Cerebellar nuclear complex (tissue), 1 donor: Measurements from ENCODE around the gene TSPAN31.

Experiments used
- DNase-seq, 2 experiments: peaks; one replicate each; lab custom pipeline; 2025; lab: John Stamatoyannopoulos, UW

Gene TSPAN31

DNA sequence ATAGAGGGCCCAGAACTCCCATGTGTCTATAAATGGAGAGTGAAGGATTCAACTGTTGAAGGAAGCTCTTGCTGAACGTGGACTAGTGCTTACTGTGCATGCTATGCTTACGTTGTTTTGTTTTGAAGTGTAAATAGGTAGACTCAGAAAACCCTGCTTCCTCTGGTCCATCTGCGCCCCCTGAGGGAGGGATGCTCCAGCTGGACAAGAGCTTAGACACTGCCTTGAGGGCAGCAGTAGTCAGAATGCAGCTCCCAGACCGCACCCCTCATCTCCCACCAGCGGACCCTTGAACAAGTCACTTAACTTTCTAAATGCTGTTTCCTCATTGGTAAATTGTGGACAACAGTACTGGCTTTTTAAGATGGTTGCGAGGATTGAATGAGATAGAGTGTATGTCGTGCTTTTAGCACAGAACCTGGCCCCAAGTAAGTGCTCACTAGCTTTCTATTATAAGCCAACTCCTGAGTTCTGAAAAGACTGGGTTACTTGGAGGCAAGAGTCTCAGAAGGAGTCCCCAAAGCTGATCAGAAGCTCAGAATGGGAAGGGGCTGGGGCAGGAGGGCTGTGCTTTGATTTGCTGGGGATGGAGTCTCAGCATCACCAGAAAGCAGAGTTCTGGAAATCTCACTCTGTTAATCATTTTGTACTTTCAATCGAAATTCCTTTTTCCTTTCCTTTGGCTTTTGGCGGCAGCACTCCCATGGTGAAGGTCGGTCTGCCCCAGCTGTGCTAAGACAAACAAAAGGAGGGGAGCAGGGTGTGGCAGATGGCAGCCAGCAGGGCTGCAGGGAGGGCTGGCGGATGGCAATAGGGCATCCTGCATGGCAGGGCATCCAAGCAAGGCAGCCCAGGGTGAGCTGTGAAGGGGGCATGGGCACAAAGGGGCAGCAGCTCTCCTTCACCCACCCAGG is 21.9 kb upstream of the TSPAN31 start:
- DNase-seq = no peak

DNA sequence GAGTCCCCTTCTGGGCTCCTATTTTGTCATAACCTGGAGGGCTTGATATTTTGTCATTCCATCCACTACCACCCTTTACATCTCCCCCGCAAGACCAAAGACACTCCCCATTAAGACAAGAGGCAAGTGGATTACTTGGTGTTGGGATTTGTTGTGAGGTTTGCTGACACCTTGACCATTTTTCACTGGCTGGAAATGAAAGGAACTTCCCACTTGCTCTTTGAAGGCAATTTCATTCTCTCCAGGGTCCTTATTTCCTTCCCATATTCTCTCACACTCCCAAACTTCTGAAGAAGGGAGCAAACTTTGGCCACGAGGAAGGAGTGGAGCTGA is 21.2 kb upstream of the TSPAN31 start:
- no peak for DNase-seq

GRCh38 chr12:57724003-57724935 is 20.6 kb upstream of the TSPAN31 start:
- DNase-seq = no peak

DNA sequence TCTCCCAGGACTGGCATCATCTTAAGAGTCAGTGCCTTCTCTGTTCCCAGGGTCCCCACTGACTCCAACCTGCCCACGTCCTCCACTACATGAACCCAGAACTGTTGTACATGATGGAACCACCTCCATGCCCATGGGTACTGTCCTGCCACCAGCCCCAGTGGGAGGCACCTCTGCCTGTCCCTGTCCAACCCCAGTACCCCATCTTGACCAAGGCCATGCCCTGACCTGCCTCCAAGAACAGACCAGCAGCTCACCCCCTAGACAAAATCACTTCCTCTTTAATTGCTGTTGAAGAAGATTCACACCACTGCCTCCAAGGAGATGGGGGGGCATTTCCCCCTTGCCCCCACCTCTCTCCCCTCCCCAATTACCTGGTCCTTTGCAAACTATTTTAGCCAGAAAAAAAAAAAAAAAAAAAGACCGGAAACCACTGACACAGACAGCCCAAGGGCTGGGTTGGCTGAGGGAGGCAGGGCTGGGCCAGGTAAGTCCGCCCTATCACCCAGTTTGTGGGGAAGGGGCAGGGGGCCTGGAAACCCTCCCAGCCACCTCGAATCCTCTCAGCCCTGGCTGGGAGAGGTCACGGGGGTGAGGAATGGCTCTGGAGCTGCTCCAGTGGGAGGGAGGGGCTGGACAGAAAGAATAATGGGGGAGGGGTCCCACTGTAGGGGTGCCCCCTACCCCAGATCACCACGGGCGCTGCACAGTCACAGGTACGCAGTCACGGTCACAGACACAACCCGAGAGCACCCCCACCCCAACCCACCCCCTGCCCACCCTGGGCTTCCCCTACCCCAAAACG is 19.7 kb upstream of the TSPAN31 start:
- DNase-seq = no peak

- DNase-seq = no peak
Measured at GRCh38 chr12:57725851-57726150, 19.0 kb upstream of the TSPAN31 start.

DNA sequence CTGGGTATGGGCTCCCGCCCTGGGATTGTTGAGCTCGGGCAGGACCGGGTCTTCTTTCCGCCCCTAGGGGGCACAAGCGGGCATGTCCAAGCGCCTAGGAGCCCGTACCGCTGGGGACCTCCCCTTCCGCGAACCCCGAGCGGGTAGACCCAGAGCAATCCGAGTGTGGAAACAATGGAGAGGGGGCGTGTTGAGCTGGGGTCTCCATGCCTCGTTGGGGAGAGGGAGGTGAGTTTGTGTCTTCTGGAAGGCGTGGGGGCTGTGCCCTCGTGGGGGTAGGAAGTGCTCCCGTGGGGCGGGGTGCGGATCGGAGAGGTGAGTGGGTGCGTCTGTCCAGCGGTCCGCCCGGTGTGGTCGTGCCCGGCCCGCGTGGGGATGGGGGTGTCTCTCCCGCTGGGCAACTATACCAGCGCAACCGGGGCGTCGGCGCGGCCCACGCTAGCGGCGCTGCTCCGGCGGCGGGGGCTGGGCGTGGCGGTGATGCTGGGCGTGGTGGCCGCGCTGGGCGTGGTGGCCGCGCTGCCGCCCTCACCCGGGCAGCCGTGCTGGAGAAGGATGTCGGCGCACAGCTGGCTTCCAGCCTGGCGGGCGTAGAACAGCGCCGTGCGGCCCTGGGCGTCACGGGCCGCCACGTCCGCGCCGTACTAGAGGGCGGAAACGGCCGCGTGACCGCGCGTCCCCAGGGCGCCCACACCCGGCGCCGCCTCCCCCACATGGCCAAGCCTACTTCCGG is 18.5 kb upstream of the TSPAN31 start:
- DNase-seq = no peak

DNA sequence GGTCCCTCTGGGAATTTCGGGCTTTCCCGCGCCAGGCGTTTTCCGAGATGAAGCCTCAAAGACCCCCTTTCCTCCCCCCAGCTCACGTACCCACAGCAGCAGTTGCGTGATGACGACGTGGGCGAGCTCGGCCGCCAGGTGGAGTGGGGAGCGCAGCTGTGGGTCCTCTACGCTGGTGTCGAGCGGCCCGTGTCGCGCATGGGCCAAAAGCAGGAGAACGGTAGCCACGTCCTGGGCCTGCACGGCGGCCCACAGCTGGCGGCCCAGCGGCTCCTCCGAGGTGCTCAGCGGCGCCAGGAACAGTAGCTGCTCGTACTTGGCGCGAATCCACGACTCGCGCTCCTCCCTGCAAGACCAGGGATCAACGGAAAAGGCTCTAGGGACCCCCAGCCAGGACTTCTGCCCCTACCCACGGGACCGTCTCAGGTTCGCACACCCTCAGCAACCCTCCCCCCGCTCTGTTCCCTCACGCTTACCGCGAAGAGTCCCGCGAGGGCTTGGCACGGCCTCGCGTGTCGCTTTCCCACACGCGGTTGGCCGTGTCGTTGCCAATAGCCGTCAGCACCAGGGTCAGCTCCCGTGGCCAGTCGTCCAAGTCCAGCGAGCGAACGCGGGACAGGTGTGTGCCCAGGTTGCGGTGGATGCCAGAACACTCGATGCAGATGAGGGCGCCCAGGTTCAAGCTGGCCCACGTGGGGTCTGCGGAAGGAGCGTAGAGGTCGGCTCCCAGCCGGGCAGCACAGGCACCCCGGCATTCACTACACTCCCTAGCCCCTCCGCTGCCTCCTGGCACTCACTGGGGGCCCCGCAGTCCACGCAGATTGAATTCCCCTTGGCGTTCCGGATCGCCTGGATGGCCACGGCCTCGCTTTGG is 17.7 kb upstream of the TSPAN31 start:
- no peak for DNase-seq

GRCh38 chr12:57727758-57728395 is 17.0 kb upstream of the TSPAN31 start:
- no peak for DNase-seq

DNA sequence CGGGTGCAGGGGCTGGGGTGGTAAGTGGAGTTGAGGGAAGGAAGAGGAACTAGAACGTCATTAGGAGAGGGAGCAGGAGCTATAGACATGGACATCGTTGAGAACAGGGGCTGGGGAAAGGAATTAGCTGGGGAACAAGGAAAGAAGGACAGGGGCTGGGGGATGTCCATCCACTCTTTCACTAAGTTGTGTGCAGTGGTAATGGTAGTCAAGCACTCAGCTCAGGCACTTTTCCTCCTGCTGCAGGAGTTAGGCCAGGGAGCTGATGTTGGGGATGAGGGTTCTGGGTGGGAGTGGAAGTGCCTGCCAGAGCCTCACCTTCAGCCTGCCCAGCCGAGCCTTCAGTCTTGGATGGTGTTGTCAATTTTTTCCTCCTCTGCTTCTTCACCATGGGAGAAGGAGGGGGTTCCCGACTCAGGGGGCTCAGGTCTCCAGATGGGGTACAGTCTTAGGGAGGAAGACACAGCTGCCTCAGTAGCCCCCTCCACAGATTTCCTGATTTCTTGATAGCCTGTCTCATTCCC is 15.5 kb upstream of the TSPAN31 start:
- DNase-seq = no peak

DNA sequence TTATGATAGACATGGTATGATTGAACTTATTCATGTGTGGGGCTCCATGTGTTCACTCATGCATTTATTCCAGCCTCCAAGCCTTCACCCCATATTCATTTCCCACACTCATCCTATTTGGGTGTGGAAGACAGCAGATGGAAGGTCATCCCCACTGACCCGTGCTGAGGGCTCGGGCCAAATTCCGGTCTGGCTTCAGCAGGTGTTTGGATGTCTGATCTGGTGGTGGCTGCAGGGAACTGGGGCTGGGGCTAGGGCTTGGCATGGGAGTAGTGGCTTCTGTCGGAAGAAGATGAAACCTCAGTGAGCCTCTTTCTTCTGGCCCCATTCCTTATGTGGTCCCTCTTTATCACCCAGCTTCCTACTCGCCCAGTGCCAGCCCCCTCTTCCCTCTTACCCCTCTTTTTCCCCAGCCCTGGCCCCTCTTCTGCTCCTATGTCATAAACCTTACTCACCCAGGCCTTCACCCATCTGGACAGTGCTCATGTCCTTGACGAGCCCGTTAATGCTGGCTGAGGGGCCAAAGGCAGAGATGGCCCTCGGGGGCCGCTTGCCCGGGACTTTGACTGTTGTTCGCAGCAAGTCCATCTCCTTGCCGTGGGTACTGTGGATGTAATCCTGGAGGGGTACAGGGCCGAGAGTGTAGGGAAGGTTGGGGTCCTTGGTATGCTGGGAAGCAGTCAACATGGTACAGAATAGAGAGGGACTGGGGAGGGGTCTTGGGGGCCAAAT is 14.3 kb upstream of the TSPAN31 start:
- no peak for DNase-seq

- no peak for DNase-seq
Measured at GRCh38 chr12:57731411-57732080, 13.3 kb upstream of the TSPAN31 start.

DNA sequence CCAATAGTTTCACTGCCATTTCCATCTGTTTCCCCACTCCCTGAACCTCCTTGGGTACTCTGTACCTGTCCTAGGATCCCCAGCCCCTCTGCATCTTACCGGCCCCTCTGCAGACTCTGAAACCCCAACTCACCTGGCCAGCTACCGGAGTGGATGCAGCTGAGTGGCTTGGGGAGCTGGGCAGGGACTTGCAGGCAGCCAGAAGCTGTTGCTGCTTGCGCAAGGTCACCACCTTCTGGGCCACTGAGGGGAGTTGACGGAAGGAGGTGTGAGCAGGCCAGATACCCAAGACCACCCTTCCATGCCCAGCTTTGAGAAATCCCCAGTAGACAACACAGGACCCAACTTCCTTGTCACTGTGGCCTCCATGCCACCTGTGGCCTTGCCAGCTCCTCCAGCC is 12.6 kb upstream of the TSPAN31 start:
- DNase-seq = no peak

GRCh38 chr12:57732726-57733593 is 11.9 kb upstream of the TSPAN31 start:
- no peak for DNase-seq

DNA sequence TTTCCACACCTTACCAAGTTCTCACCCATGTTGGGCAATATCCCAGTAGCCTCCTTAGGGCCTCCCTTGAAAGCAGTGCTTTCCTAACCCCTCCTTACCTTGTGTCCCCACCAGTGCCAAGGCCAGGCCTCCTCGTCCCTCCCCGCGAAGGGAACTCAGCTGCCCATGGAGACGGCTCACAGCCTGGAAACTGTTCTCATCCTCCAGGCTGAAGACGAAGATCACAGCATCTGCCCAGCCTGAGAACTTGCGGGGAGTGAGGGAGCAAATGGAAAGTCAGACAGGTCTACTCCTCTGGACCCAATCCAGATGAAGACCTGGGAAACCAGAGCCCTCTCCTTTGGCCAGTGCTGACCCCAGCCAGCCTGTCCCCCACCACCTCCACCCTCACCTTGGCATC is 10.9 kb upstream of the TSPAN31 start:
- DNase-seq = no peak

DNA sequence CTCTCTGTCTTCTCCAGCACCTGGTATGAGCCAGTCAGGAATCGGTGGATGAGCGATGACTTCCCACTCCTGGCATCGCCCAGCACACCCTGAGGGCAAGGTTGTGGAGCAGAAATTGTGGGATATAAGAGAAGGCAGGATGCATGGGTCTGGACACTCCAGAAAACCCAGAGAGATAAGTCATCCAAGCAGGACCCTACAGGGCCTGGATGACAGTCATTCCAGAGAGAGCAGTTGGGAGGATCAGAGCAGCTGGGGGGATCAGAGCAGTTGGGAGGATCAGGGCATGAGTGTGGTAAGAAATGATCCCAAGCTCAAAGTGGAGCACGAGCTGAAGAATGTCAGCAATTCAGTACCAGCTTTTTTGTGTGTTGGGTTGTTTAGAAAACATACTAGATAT is 10.2 kb upstream of the TSPAN31 start:
- DNase-seq = no peak

DNA sequence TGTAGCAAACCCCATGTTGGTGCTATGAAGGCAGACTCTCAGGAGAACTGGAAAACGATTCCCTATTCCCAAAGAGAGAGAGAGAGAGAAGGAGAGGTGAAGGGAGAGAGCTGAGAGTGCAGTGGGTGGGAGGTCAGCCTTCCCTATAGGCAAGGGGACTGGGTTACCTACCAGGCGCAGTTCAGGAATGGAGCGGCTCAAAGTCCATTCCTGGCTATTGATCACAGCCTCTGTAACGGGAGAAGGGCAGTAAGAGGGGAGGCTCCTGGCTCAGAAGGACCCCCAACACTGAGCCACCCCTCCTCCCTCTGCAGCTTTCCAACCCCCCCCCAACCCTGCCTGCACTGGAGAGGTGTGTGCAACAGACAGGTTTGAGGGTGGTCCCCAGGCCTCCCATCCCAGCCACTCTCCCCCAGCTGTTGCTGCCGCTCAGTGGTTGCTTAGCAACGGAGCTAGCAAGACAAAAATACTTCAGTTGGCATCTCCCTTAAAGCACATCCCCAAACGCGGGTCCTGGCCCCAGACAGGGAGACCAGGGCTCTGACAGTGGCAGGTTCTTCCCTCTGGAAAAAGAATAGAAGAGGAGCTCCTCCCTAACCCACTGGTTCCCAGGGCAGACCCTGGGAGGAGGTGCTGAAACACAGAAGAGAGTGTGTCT is 9.5 kb upstream of the TSPAN31 start:
- no peak for DNase-seq
